ENCODE results near the gene SOX10. TPM values are rescaled to one million over a fixed set of nuclear protein-coding genes. Genes with fewer than 3 reads are reported as not detected.

The SOX10 gene
- total RNA-seq, 1 experiment from 2014 or later, result not detected

- no peak for TF ChIP-seq SRF (IDR thresholded peaks at IDR 0.05; ENCODE audit: low read depth)
- TF ChIP-seq CEBPB (IDR thresholded peaks at IDR 0.05; ENCODE audit: low read depth), result no peak
- no peak for TF ChIP-seq SP1 (IDR thresholded peaks at IDR 0.05; ENCODE audit: low read depth)
- DNase-seq (ENCODE audit: low read depth, low spot score), result no peak
- Histone ChIP-seq H2AFZ (ENCODE audit: low read depth, low read length, poor library complexity, severe bottlenecking) (no peak overlapping the region), H4K20me1 (ENCODE audit: insufficient read depth) (no peaks in the 10 kb centered on the region), H3K27ac (ENCODE audit: low read depth, low read length) (no peak overlapping the region), H3K79me2 (ENCODE audit: insufficient read depth, low read length) (no peaks in the 10 kb centered on the region), H3K36me3 (ENCODE audit: control insufficient read depth in 1 of 2, insufficient read depth in 2 of 2, low read length in 2 of 2) (peaks cover 2 to 8% of the 10 kb centered on the region in 2 experiments; a peak in 2 of 4 replicates), H3K4me3 (replicated peaks in 1 of 2; ENCODE audit: low read depth in 1 of 2, low read length in 2 of 2) (no peak overlapping the region), H3K4me2 (ENCODE audit: low read length) (no peak overlapping the region), H3K9me2 (ENCODE audit: insufficient read depth) (no peaks in the 10 kb centered on the region), H3K9me3 (ENCODE audit: control insufficient read depth in 1 of 2, insufficient read depth in 1 of 2, low read depth in 1 of 2, low read length in 2 of 2) (no peaks in the 10 kb centered on the region), H3K9ac (ENCODE audit: low read length) (no peak overlapping the region), H3K4me1 (ENCODE audit: control insufficient read depth in 1 of 2, insufficient read depth in 2 of 2, low read length in 2 of 2) (no peaks in the 10 kb centered on the region), H3K27me3 (ENCODE audit: insufficient read depth, low read length) (no peaks in the 10 kb centered on the region)
- ChIA-PET CTCF (interaction anchor here (1.2 kb wide), 1 partner anchor 80 kb away, joined by 3 read pairs; no protein-coding TSS in a partner anchor), RAD21 (ENCODE audit: low non-redundant PET in 1 of 2, low total read pairs in 2 of 2, uncharacterized antibody in 2 of 2, unreplicated experiment in 2 of 2) (no interaction called here), POLR2A (interaction anchor here (1.9 kb wide), 1 partner anchor 10 kb away, joined by 6 read pairs; the partner anchor contains the start of genes C22orf23 and POLR2F)
- no peak for ATAC-seq
- intact Hi-C loops (cut with micrococcal nuclease), result no loop called here
- BruUV-seq (replicated peaks), result no TSS peak
Observed at GRCh38 chr22:37943825-37944198, 40.5 kb downstream of the SOX10 start.

- ATAC-seq, result no peak
- ChIA-PET CTCF (interaction anchor here (1.2 to 1.3 kb wide), 2 partner anchors 9 to 80 kb away, joined by 3 to 5 read pairs; no protein-coding TSS in a partner anchor), POLR2A (interaction anchor here (1.9 kb wide), 1 partner anchor 10 kb away, joined by 6 read pairs; the partner anchor contains the start of genes C22orf23 and POLR2F), RAD21 (ENCODE audit: low non-redundant PET in 1 of 2, low total read pairs in 2 of 2, uncharacterized antibody in 2 of 2, unreplicated experiment in 2 of 2) (no interaction called here)
- no peak overlapping the region for H3K4me3 ChIP-seq (replicated peaks in 1 of 2; ENCODE audit: low read depth in 1 of 2, low read length in 2 of 2)
- intact Hi-C loops (cut with micrococcal nuclease), result no loop called here
- H3K27ac ChIP-seq (ENCODE audit: low read depth, low read length), result no peak overlapping the region
- BruUV-seq (replicated peaks), result TSS peak; percentile 26
- DNase-seq (ENCODE audit: low read depth, low spot score), result no peak
- H3K79me2 ChIP-seq (ENCODE audit: insufficient read depth, low read length), result no peaks in the 10 kb centered on the region
- H3K9me2 ChIP-seq (ENCODE audit: insufficient read depth), result no peaks in the 10 kb centered on the region
- H2AFZ ChIP-seq (ENCODE audit: low read depth, low read length, poor library complexity, severe bottlenecking), result no peak overlapping the region
- peaks cover 2 to 8% of the 10 kb centered on the region in 2 experiments; a peak in 2 of 4 replicates for H3K36me3 ChIP-seq (ENCODE audit: control insufficient read depth in 1 of 2, insufficient read depth in 2 of 2, low read length in 2 of 2)
- H4K20me1 ChIP-seq (ENCODE audit: insufficient read depth), result no peaks in the 10 kb centered on the region
- no peaks in the 10 kb centered on the region for H3K27me3 ChIP-seq (ENCODE audit: insufficient read depth, low read length)
- no peaks in the 10 kb centered on the region for H3K9me3 ChIP-seq (ENCODE audit: control insufficient read depth in 1 of 2, insufficient read depth in 1 of 2, low read depth in 1 of 2, low read length in 2 of 2)
- no peak overlapping the region for H3K9ac ChIP-seq (ENCODE audit: low read length)
- no peaks in the 10 kb centered on the region for H3K4me1 ChIP-seq (ENCODE audit: control insufficient read depth in 1 of 2, insufficient read depth in 2 of 2, low read length in 2 of 2)
- H3K4me2 ChIP-seq (ENCODE audit: low read length), result no peak overlapping the region
- TF ChIP-seq RAD21 (IDR thresholded peaks at IDR 0.05; ENCODE audit: low read depth), result no peak
- TF ChIP-seq ZNF274 (IDR thresholded peaks at IDR 0.05; ENCODE audit: low read depth, low read length), result no peak
- TF ChIP-seq SIN3A (IDR thresholded peaks at IDR 0.05; ENCODE audit: low read depth), result no peak
- no peak for TF ChIP-seq REST (IDR thresholded peaks at IDR 0.05; ENCODE audit: low read depth)
- TF ChIP-seq, protein P1, sequence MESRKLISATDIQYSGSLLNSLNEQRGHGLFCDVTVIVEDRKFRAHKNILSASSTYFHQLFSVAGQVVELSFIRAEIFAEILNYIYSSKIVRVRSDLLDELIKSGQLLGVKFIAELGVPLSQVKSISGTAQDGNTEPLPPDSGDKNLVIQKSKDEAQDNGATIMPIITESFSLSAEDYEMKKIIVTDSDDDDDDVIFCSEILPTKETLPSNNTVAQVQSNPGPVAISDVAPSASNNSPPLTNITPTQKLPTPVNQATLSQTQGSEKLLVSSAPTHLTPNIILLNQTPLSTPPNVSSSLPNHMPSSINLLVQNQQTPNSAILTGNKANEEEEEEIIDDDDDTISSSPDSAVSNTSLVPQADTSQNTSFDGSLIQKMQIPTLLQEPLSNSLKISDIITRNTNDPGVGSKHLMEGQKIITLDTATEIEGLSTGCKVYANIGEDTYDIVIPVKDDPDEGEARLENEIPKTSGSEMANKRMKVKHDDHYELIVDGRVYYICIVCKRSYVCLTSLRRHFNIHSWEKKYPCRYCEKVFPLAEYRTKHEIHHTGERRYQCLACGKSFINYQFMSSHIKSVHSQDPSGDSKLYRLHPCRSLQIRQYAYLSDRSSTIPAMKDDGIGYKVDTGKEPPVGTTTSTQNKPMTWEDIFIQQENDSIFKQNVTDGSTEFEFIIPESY (IDR thresholded peaks at IDR 0.05; ENCODE audit: extremely low read depth, insufficient replicate concordance, low read length), result no peak
- no peak for TF ChIP-seq SP1 (IDR thresholded peaks at IDR 0.05; ENCODE audit: low read depth)
- TF ChIP-seq ZFX (IDR thresholded peaks at IDR 0.05), result no peak
- TF ChIP-seq, protein P2, sequence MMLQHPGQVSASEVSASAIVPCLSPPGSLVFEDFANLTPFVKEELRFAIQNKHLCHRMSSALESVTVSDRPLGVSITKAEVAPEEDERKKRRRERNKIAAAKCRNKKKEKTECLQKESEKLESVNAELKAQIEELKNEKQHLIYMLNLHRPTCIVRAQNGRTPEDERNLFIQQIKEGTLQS (IDR thresholded peaks at IDR 0.05), result no peak
- TF ChIP-seq MAX (IDR thresholded peaks at IDR 0.05), result no peak
- TF ChIP-seq CBX3 (IDR thresholded peaks at IDR 0.05; ENCODE audit: low read depth), result no peak
- TF ChIP-seq SRF (IDR thresholded peaks at IDR 0.05; ENCODE audit: low read depth), result no peak
- TF ChIP-seq JUND (IDR thresholded peaks at IDR 0.05), result no peak
- no peak for TF ChIP-seq ELF1 (IDR thresholded peaks at IDR 0.05; ENCODE audit: borderline replicate concordance, low read depth)
- TF ChIP-seq EZH2phosphoT487 (IDR thresholded peaks at IDR 0.05; ENCODE audit: borderline replicate concordance), result no peak
Observed at GRCh38 chr22:37943136-37943824, 41.1 kb downstream of the SOX10 start.
